ENCODE data around the gene CYP11A1.
A peak's percentile ranks its signal among the peaks of the same experiment; 100 is the strongest.

CYP11A1 gene

DNA sequence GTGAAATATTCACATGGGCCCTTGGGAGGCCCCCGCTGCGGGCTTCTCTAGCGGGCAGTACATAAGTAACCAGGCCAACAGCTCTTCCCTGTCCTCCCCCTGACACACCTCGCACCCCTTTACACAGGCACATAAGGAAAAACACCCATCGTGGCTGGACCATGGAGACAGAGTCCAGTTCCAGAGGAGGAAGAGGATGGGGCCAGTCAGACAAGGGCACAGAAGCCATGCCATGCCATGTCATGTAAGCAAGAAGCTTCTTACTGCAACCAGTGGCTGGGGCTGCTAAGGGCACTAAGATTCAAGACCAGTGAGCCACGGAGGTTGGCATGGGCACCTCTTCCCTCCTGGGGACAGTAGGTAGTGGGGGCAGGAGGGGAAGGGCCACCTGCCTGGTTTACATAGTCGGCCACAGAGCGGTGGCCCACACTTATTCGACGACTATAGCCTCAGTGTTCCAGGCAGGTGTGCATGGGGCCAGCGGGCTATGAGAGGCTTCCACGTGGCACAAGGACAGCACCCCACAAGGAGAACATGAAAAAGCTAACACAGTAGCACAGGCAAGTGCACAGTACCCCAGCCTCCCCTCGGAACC, 5.7 kb upstream of the CYP11A1 start:
- no peak for DNase-seq (ENCODE audit: low spot score)
- peaks cover 6% of the 10 kb centered on the region for H3K4me1 ChIP-seq (ENCODE audit: insufficient read depth, poor library complexity, severe bottlenecking)

DNA sequence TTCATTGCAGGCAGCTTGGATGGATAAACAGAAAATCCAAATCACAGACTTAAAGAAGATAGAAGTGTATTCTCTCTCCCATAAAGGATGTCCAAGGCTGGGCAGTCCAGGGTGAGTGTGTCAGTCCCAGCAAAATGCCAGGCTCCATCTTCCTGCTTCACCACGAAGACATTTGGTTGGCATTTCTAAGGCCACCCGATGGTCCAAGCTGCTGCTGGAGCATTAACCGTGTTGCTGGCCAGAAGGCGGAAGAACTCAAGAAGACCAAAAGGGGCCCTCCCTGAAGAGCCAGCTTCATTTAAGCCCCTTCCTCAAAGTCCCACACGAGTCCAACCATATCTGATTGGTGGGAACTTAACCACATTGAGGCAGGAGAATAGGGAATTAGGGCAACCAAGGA, 3.0 kb upstream of the CYP11A1 start:
- Histone ChIP-seq H3K27ac (ENCODE audit: poor library complexity, severe bottlenecking) (no peak overlapping the region), H3K4me1 (ENCODE audit: insufficient read depth, poor library complexity, severe bottlenecking) (peaks cover 6% of the 10 kb centered on the region), H3K36me3 (ENCODE audit: low read depth) (no peaks in the 10 kb centered on the region), H3K27me3 (ENCODE audit: insufficient read depth, poor library complexity, severe bottlenecking) (peaks cover 5% of the 10 kb centered on the region), H3K4me3 (ENCODE audit: severe bottlenecking) (no peak overlapping the region), H3K9me3 (ENCODE audit: severe bottlenecking) (no peaks in the 10 kb centered on the region)
- ATAC-seq (ENCODE audit: low read depth) (no peak), DNase-seq (ENCODE audit: low spot score) (no peak)
- TF ChIP-seq, protein P1, sequence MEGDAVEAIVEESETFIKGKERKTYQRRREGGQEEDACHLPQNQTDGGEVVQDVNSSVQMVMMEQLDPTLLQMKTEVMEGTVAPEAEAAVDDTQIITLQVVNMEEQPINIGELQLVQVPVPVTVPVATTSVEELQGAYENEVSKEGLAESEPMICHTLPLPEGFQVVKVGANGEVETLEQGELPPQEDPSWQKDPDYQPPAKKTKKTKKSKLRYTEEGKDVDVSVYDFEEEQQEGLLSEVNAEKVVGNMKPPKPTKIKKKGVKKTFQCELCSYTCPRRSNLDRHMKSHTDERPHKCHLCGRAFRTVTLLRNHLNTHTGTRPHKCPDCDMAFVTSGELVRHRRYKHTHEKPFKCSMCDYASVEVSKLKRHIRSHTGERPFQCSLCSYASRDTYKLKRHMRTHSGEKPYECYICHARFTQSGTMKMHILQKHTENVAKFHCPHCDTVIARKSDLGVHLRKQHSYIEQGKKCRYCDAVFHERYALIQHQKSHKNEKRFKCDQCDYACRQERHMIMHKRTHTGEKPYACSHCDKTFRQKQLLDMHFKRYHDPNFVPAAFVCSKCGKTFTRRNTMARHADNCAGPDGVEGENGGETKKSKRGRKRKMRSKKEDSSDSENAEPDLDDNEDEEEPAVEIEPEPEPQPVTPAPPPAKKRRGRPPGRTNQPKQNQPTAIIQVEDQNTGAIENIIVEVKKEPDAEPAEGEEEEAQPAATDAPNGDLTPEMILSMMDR (IDR thresholded peaks at IDR 0.05; ENCODE audit: poor library complexity, severe bottlenecking) = no peak

More for the DNA sequence above, 5.7 kb upstream of the CYP11A1 start:
- TF ChIP-seq, protein P1 (IDR thresholded peaks at IDR 0.05; ENCODE audit: poor library complexity, severe bottlenecking) = no peak
- Histone ChIP-seq H3K9me3 (ENCODE audit: severe bottlenecking) (no peaks in the 10 kb centered on the region), H3K27ac (ENCODE audit: poor library complexity, severe bottlenecking) (no peak overlapping the region), H3K27me3 (ENCODE audit: insufficient read depth, poor library complexity, severe bottlenecking) (no peaks in the 10 kb centered on the region), H3K4me3 (ENCODE audit: severe bottlenecking) (no peak overlapping the region), H3K36me3 (ENCODE audit: low read depth) (no peaks in the 10 kb centered on the region)
- ATAC-seq (ENCODE audit: low read depth) = peak; percentile 1; the same call in 2 of the 3 replicates

DNA sequence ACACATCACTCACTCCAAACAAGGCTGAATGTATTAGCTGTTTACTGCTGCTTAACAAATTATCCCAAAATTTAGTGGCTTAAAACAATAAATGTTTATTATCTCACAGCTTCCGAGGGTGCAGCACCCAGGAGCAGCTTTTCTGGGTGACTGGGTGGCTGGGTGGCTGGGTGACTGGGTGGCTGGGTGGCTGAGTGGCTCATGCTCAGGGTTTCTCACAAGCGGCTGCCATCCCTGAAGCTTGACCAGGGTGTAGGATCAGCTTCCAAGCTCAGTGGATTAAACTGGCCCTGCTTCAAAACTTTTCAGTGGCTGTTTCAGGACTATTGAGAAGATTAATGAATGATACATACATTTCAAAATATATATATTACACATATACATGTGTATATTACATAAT, 2.3 kb upstream of the CYP11A1 start:
- no peak for DNase-seq (ENCODE audit: low spot score)
- TF ChIP-seq, protein P1 (IDR thresholded peaks at IDR 0.05; ENCODE audit: poor library complexity, severe bottlenecking) = no peak
- Histone ChIP-seq H3K27ac (ENCODE audit: poor library complexity, severe bottlenecking) (no peak overlapping the region), H3K9me3 (ENCODE audit: severe bottlenecking) (no peaks in the 10 kb centered on the region), H3K4me3 (ENCODE audit: severe bottlenecking) (no peak overlapping the region), H3K4me1 (ENCODE audit: insufficient read depth, poor library complexity, severe bottlenecking) (peaks cover 2% of the 10 kb centered on the region), H3K27me3 (ENCODE audit: insufficient read depth, poor library complexity, severe bottlenecking) (peaks cover 5% of the 10 kb centered on the region), H3K36me3 (ENCODE audit: low read depth) (no peaks in the 10 kb centered on the region)
- ATAC-seq (ENCODE audit: low read depth) = no peak

- Histone ChIP-seq H3K27me3 (ENCODE audit: insufficient read depth, poor library complexity, severe bottlenecking) (peaks cover 5% of the 10 kb centered on the region), H3K4me1 (ENCODE audit: insufficient read depth, poor library complexity, severe bottlenecking) (no peaks in the 10 kb centered on the region), H3K9me3 (ENCODE audit: severe bottlenecking) (no peaks in the 10 kb centered on the region), H3K4me3 (ENCODE audit: severe bottlenecking) (no peak overlapping the region), H3K36me3 (ENCODE audit: low read depth) (no peaks in the 10 kb centered on the region), H3K27ac (ENCODE audit: poor library complexity, severe bottlenecking) (no peak overlapping the region)
- DNase-seq (ENCODE audit: low spot score) (no peak), ATAC-seq (ENCODE audit: low read depth) (no peak)
- TF ChIP-seq, protein P1 (IDR thresholded peaks at IDR 0.05; ENCODE audit: poor library complexity, severe bottlenecking) = no peak
These were observed 1.8 kb upstream of the CYP11A1 start for GRCh38 chr15:74369084-74369745.

DNA sequence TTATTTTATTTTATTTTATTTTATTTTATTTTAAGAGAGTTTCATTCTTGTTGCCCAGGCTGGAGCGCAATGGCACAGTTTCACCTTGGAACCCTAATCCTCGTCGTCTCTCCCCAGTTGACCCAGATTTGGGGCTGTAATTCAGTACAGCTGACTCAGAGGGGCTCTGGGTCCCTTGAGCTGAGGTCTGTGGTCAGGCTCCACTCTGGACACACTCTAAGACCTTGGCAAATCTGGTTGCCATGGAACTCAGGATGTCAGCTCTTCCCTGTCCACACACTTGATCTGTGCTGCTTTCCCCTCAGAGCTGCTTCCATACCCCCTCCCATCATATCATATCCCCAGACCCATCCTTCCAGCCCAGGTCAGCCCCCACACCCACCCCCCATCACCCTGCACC, 675 bp upstream of the CYP11A1 start:
- Histone ChIP-seq H3K27ac (ENCODE audit: poor library complexity, severe bottlenecking) (no peak overlapping the region), H3K36me3 (ENCODE audit: low read depth) (no peaks in the 10 kb centered on the region), H3K9me3 (ENCODE audit: severe bottlenecking) (no peaks in the 10 kb centered on the region), H3K27me3 (ENCODE audit: insufficient read depth, poor library complexity, severe bottlenecking) (peaks cover 5% of the 10 kb centered on the region), H3K4me1 (ENCODE audit: insufficient read depth, poor library complexity, severe bottlenecking) (no peaks in the 10 kb centered on the region), H3K4me3 (ENCODE audit: severe bottlenecking) (no peak overlapping the region)
- DNase-seq (ENCODE audit: low spot score) (no peak), ATAC-seq (ENCODE audit: low read depth) (no peak)
- TF ChIP-seq, protein P1 (IDR thresholded peaks at IDR 0.05; ENCODE audit: poor library complexity, severe bottlenecking) = no peak
